Measurements from ENCODE around the gene KASH5.

The KASH5 gene

DNA sequence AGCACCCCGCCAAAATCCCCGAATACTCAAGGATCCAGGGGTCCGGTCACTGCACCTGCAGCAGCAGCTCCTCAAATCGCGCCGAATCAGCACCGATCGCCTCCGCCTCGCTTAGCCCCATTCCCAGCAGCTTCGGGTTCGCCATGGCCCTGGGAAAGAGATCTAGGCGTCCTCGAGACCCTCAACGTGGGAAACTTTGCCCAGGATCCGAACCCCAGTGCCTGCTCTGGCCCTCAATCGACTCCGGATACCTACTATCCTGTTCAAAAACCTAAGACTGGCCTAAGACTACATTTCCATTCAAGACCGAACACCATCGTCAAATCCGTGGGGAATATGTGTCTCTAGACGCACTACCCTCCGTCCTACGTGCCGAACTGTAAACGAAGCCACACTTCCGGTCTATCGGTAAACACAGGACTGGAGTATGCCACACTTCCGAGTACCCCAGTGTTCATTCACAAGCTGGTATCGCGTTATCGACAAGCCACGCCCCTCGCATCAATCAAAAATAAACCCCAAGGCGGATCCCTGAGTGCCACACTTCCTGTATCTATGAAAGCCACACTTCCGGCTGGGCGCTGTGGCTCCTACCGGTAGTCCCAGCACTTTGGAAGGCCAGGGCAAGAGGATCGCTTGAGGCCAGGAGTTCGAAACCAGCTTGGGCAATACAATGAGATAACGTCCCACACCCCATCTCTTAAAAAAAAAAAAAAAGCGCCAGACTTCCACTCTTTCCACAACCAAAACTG is 63.6 kb downstream of the KASH5 start, which contains the start of gene PIH1D1:
PIH1D1 (minus strand) TSS at position 385 of the 752 bp plus-strand sequence; CDS start at position 145, 240 bp downstream.
- peak within 1 kb of the TSS; percentile 99 for H3K4me3 ChIP-seq (ENCODE audit: low read length)
- peaks cover 64% of the 10 kb centered on the region for H3K79me2 ChIP-seq (ENCODE audit: control insufficient read depth, low read length)
- H3K4me1 ChIP-seq (ENCODE audit: control insufficient read depth, low read length) = peaks cover 27% of the 10 kb centered on the region
- TF ChIP-seq, protein P1, sequence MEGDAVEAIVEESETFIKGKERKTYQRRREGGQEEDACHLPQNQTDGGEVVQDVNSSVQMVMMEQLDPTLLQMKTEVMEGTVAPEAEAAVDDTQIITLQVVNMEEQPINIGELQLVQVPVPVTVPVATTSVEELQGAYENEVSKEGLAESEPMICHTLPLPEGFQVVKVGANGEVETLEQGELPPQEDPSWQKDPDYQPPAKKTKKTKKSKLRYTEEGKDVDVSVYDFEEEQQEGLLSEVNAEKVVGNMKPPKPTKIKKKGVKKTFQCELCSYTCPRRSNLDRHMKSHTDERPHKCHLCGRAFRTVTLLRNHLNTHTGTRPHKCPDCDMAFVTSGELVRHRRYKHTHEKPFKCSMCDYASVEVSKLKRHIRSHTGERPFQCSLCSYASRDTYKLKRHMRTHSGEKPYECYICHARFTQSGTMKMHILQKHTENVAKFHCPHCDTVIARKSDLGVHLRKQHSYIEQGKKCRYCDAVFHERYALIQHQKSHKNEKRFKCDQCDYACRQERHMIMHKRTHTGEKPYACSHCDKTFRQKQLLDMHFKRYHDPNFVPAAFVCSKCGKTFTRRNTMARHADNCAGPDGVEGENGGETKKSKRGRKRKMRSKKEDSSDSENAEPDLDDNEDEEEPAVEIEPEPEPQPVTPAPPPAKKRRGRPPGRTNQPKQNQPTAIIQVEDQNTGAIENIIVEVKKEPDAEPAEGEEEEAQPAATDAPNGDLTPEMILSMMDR (IDR thresholded peaks at IDR 0.05; ENCODE audit: low read depth, low read length, poor library complexity, severe bottlenecking) = no peak
- no peak for TF ChIP-seq EZH2phosphoT487 (IDR thresholded peaks at IDR 0.05; ENCODE audit: borderline replicate concordance, low read length)
- H3K9me2 ChIP-seq (replicated peaks; ENCODE audit: control insufficient read depth, low read length) = no peaks in the 10 kb centered on the region
- H4K20me1 ChIP-seq (ENCODE audit: control insufficient read depth, insufficient read depth, low read depth, low read length) = no peaks in the 10 kb centered on the region; the same call in 1 of the 2 replicates
- peak within 1 kb of the TSS; percentile 94 for H3K27ac ChIP-seq (ENCODE audit: low read depth, low read length)
- peak within 1 kb of the TSS; percentile 93 for H3K4me2 ChIP-seq (ENCODE audit: low read length)
- peaks cover 59% of the 10 kb centered on the region for H3K36me3 ChIP-seq (ENCODE audit: control insufficient read depth, low read length)
- H3K27me3 ChIP-seq (ENCODE audit: control insufficient read depth, low read length) = no peaks in the 10 kb centered on the region
- H3F3A ChIP-seq (ENCODE audit: control insufficient read depth, insufficient read depth) = peaks cover 11% of the 10 kb centered on the region
- H3K9me3 ChIP-seq (ENCODE audit: control insufficient read depth, insufficient read depth, low read length) = no peaks in the 10 kb centered on the region

DNA sequence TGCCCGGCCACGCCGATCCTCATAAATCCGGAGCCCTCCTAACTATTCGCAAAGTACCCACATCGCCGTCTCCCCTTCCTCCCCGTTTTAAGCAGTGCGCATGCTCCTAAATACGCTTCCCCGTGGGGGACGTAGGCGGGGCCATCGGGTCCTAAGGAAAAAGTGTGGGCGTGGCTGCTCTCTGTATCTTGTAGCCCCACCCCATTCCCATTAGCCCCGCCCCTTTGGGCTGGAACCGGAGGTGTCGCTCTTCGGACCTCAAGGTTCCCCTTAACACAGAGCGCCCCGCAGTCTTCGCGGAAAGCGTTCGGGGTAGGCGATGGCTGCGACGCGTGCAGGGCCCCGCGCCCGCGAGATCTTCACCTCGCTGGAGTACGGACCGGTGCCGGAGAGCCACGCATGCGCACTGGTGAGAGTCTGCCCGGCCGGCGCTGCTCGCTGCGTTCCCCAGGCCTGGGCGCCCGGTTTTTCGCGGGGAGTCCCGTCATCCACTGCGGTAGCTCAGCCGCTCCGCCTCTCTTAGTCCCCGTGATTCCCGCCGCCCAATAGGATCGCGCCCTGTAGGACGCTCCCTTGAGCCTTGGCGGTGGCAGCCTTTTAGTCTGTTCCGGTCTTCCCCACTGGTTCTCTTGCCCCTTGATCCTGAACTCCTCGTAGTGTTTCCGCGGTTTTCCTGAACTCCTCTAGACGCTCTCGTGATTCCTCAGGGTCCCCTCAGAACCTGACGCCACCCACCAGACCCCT is 65.1 kb downstream of the KASH5 start, which contains the start of gene ALDH16A1:
ALDH16A1 (plus strand) TSS at position 213 of the 744 bp plus-strand sequence; CDS start at position 320, 107 bp downstream.
- Histone ChIP-seq H4K20me1 (ENCODE audit: control insufficient read depth, insufficient read depth, low read depth, low read length) (no peaks in the 10 kb centered on the region; the same call in 1 of the 2 replicates), H3K79me2 (ENCODE audit: control insufficient read depth, low read length) (peaks cover 68% of the 10 kb centered on the region), H3K27ac (ENCODE audit: low read depth, low read length) (peak within 1 kb of the TSS; percentile 94), H3K4me1 (ENCODE audit: control insufficient read depth, low read length) (peaks cover 24% of the 10 kb centered on the region), H3K9me2 (replicated peaks; ENCODE audit: control insufficient read depth, low read length) (no peaks in the 10 kb centered on the region), H3F3A (ENCODE audit: control insufficient read depth, insufficient read depth) (peaks cover 11% of the 10 kb centered on the region), H3K4me3 (ENCODE audit: low read length) (peak within 1 kb of the TSS; percentile 99), H3K4me2 (ENCODE audit: low read length) (peak within 1 kb of the TSS; percentile 93), H3K36me3 (ENCODE audit: control insufficient read depth, low read length) (peaks cover 44% of the 10 kb centered on the region), H3K27me3 (ENCODE audit: control insufficient read depth, low read length) (no peaks in the 10 kb centered on the region), H3K9me3 (ENCODE audit: control insufficient read depth, insufficient read depth, low read length) (no peaks in the 10 kb centered on the region)
- TF ChIP-seq, protein P1 (IDR thresholded peaks at IDR 0.05; ENCODE audit: low read depth, low read length, poor library complexity, severe bottlenecking) = no peak
- no peak for TF ChIP-seq EZH2phosphoT487 (IDR thresholded peaks at IDR 0.05; ENCODE audit: borderline replicate concordance, low read length)

DNA sequence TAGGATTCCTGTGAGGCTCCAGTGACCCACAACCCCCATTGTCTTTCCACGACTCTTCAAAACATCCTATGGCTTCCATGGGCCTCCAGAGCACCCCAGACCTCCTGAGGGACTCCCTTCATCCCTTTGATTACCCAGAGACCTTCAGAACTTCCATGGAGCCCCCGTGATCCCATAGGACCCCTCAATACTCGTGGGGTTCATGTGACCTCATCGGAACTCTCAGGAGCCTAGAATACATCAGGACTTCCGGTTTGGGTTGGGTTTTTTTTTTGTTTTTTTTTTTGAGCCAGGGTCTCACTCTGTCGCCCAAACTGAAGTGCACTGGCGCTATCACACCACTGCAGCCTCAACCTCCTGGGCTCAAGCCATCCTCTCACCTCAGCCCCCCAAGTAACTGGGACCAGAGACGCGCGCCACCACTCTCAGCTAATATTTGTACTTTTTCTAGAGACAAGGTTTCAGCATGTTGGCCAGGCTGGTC is 65.8 kb downstream of the KASH5 start:
- Histone ChIP-seq H3K27ac (ENCODE audit: low read depth, low read length) (peak overlapping the region; percentile 94), H3K4me2 (ENCODE audit: low read length) (peak overlapping the region; percentile 93), H3K27me3 (ENCODE audit: control insufficient read depth, low read length) (no peaks in the 10 kb centered on the region), H4K20me1 (ENCODE audit: control insufficient read depth, insufficient read depth, low read depth, low read length) (no peaks in the 10 kb centered on the region; the same call in 1 of the 2 replicates), H3K79me2 (ENCODE audit: control insufficient read depth, low read length) (peaks cover 71% of the 10 kb centered on the region), H3K4me1 (ENCODE audit: control insufficient read depth, low read length) (peaks cover 24% of the 10 kb centered on the region), H3F3A (ENCODE audit: control insufficient read depth, insufficient read depth) (peaks cover 11% of the 10 kb centered on the region), H3K36me3 (ENCODE audit: control insufficient read depth, low read length) (peaks cover 44% of the 10 kb centered on the region), H3K4me3 (ENCODE audit: low read length) (peak overlapping the region; percentile 99), H3K9me3 (ENCODE audit: control insufficient read depth, insufficient read depth, low read length) (no peaks in the 10 kb centered on the region), H3K9me2 (replicated peaks; ENCODE audit: control insufficient read depth, low read length) (no peaks in the 10 kb centered on the region)
- TF ChIP-seq EZH2phosphoT487 (IDR thresholded peaks at IDR 0.05; ENCODE audit: borderline replicate concordance, low read length) = no peak
- TF ChIP-seq, protein P1 (IDR thresholded peaks at IDR 0.05; ENCODE audit: low read depth, low read length, poor library complexity, severe bottlenecking) = no peak

Data from DOHH2 (cell line).